ENCODE results near the gene MS4A6E. TPM values are rescaled to one million over a fixed set of nuclear protein-coding genes. Genes with fewer than 3 reads are reported as not detected.

Gene MS4A6E
- total RNA-seq, 3 donors from 2014 or later, result 2.1 TPM; not detected in 2

GRCh38 chr11:60367009-60367408 is 40.0 kb downstream of the MS4A6E start:
- intact Hi-C loops (cut with DNase I; ENCODE audit: low total_unique reads), result no loop called here
- Histone ChIP-seq H3K36me3 (no peaks in the 10 kb centered on the region), H3K4me1 (no peaks in the 10 kb centered on the region), H3K27me3 (no peaks in the 10 kb centered on the region), H3K4me3 (no peak overlapping the region), H3K9me3 (no peaks in the 10 kb centered on the region), H3K27ac (no peak overlapping the region)
- no peak for DNase-seq (ENCODE audit: low spot score in 2 of 2)
- TF ChIP-seq, protein P1, sequence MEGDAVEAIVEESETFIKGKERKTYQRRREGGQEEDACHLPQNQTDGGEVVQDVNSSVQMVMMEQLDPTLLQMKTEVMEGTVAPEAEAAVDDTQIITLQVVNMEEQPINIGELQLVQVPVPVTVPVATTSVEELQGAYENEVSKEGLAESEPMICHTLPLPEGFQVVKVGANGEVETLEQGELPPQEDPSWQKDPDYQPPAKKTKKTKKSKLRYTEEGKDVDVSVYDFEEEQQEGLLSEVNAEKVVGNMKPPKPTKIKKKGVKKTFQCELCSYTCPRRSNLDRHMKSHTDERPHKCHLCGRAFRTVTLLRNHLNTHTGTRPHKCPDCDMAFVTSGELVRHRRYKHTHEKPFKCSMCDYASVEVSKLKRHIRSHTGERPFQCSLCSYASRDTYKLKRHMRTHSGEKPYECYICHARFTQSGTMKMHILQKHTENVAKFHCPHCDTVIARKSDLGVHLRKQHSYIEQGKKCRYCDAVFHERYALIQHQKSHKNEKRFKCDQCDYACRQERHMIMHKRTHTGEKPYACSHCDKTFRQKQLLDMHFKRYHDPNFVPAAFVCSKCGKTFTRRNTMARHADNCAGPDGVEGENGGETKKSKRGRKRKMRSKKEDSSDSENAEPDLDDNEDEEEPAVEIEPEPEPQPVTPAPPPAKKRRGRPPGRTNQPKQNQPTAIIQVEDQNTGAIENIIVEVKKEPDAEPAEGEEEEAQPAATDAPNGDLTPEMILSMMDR (IDR thresholded peaks at IDR 0.05), result no peak
- TF ChIP-seq POLR2A (IDR thresholded peaks at IDR 0.05) (no peak), POLR2AphosphoS5 (IDR thresholded peaks at IDR 0.05) (no peak)

DNA sequence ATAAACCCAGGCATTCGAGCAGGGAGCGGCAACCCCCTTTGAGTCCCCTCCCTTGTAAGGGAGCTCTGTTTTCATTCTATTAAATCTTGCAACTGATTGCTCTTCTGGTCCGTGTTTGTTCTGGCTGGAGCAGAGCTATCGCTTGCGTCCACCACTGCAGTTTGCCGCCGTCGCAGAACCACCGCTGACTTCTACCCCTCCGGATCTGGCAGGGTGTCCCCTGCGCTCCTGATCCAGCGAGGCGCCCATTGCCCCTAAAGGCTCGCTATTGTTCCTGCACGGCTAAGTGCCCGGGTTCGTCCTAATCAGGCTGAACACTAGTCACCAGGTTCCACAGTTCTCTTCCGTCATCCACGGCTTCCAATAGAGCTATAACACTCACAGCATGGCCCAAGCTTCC is 40.8 kb downstream of the MS4A6E start:
- Histone ChIP-seq H3K36me3 (no peaks in the 10 kb centered on the region), H3K9me3 (no peaks in the 10 kb centered on the region), H3K27ac (no peak overlapping the region), H3K4me3 (no peak overlapping the region), H3K27me3 (no peaks in the 10 kb centered on the region), H3K4me1 (no peaks in the 10 kb centered on the region)
- TF ChIP-seq, protein P1 (IDR thresholded peaks at IDR 0.05), result no peak
- TF ChIP-seq POLR2A (IDR thresholded peaks at IDR 0.05) (no peak), POLR2AphosphoS5 (IDR thresholded peaks at IDR 0.05) (no peak)
- DNase-seq (ENCODE audit: low spot score in 2 of 2), result no peak
- intact Hi-C loops (cut with DNase I; ENCODE audit: low total_unique reads), result no loop called here

GRCh38 chr11:60370252-60370810 is 43.3 kb downstream of the MS4A6E start:
- Histone ChIP-seq H3K36me3 (no peaks in the 10 kb centered on the region), H3K9me3 (no peaks in the 10 kb centered on the region), H3K4me3 (no peak overlapping the region), H3K27ac (peak overlapping the region; percentile 50 to 64), H3K27me3 (no peaks in the 10 kb centered on the region), H3K4me1 (no peaks in the 10 kb centered on the region)
- intact Hi-C loops (cut with DNase I; ENCODE audit: low total_unique reads), result no loop called here
- TF ChIP-seq, protein P1 (IDR thresholded peaks at IDR 0.05), result peak in 1 of 3 donors; percentile 15
- no peak for TF ChIP-seq POLR2AphosphoS5 (IDR thresholded peaks at IDR 0.05)
- no peak for DNase-seq (ENCODE audit: low spot score in 2 of 2)

DNA sequence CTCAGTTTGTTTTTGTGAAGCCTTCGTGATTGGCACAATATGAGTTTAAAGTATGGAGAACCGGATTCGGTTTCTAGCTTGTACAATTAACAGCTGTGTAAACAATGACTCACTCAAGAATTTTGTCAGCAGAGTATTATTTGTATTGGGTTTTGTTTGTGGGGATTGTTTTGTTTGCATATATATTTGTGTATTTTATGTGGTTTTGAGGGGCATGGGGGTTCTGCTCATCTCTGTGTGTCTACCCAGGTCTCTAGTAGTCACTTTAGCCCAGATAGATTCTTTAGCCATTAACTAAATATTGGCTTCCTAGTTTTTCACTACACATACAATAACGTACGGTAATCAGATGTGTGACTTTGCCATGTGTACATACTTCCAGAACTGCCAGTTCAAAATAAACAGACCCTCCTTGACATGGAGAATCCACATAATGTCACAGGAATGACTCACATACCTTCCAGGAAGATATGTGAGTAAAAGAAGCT is 43.8 kb downstream of the MS4A6E start:
- H3K4me3 ChIP-seq, result no peak overlapping the region
- TF ChIP-seq POLR2AphosphoS5 (IDR thresholded peaks at IDR 0.05) (no peak), POLR2A (IDR thresholded peaks at IDR 0.05) (no peak)
- TF ChIP-seq, protein P1 (IDR thresholded peaks at IDR 0.05), result no peak
- no peaks in the 10 kb centered on the region for H3K9me3 ChIP-seq
- peak overlapping the region; percentile 50 to 64 for H3K27ac ChIP-seq
- no peaks in the 10 kb centered on the region for H3K4me1 ChIP-seq
- no peaks in the 10 kb centered on the region for H3K27me3 ChIP-seq
- no peak for DNase-seq (ENCODE audit: low spot score in 2 of 2)
- H3K36me3 ChIP-seq, result no peaks in the 10 kb centered on the region
- intact Hi-C loops (cut with DNase I; ENCODE audit: low total_unique reads), result no loop called here

DNA sequence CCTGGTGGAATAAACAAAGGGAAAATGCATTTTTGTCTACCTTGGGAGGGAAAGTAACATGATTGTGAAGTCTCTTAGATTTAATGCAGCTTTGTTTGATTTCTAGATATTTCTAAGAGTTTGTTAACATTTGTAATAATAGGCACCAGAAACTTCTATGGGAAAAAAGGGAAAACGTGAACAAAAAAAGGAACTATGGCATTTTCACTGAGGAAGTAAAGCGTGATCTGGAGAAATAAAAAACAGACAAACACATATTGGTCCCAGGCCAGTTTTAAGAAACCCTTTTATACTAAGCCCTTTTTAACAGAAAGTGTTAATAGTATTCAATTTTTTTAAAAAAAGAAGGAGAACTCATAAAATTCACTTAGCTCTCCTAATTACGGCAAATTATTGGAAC is 44.3 kb downstream of the MS4A6E start:
- Histone ChIP-seq H3K27ac (peak overlapping the region in 1 of 2 donors; percentile 50), H3K36me3 (no peaks in the 10 kb centered on the region), H3K27me3 (no peaks in the 10 kb centered on the region), H3K9me3 (no peaks in the 10 kb centered on the region), H3K4me1 (no peaks in the 10 kb centered on the region), H3K4me3 (no peak overlapping the region)
- TF ChIP-seq POLR2AphosphoS5 (IDR thresholded peaks at IDR 0.05) (no peak), POLR2A (IDR thresholded peaks at IDR 0.05) (no peak)
- TF ChIP-seq, protein P1 (IDR thresholded peaks at IDR 0.05), result no peak
- intact Hi-C loops (cut with DNase I; ENCODE audit: low total_unique reads), result no loop called here
- DNase-seq (ENCODE audit: low spot score in 2 of 2), result no peak

All from breast epithelium (tissue), 4 donors.